ENCODE data around the gene SLC2A14.

DNA sequence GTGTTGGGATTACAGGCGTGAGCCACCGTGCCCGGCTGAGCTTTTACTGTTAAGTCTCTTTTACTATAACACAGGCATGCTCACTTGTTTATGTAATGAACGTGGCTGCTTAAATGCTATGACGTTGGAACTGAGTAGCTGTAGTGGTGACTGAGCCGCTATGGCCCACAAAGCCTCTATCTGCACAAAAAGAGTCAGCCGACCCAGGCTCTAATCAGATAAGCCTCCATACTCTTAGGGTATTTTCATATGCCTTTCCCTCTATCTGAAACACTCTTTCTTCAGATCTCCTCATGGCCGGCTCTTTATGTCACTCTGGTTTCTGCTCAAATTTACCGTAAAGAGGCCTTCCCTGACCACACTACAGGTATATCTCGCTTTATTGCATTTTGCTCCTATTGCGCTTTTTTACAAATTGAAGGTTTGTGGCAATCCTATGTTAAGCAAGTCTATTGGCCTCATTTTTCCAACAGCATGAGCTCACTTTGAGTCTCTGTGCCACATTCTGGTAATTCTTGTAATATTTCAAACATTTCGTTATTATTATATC lies 8.0 kb downstream of the SLC2A14 start:
- TF ChIP-seq, protein P1, sequence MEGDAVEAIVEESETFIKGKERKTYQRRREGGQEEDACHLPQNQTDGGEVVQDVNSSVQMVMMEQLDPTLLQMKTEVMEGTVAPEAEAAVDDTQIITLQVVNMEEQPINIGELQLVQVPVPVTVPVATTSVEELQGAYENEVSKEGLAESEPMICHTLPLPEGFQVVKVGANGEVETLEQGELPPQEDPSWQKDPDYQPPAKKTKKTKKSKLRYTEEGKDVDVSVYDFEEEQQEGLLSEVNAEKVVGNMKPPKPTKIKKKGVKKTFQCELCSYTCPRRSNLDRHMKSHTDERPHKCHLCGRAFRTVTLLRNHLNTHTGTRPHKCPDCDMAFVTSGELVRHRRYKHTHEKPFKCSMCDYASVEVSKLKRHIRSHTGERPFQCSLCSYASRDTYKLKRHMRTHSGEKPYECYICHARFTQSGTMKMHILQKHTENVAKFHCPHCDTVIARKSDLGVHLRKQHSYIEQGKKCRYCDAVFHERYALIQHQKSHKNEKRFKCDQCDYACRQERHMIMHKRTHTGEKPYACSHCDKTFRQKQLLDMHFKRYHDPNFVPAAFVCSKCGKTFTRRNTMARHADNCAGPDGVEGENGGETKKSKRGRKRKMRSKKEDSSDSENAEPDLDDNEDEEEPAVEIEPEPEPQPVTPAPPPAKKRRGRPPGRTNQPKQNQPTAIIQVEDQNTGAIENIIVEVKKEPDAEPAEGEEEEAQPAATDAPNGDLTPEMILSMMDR (IDR thresholded peaks at IDR 0.05), result no peak
- no peak for TF ChIP-seq POLR2AphosphoS5 (IDR thresholded peaks at IDR 0.05)

All from suprapubic skin (tissue), 3 donors.